B cell (primary cell): ENCODE data around the gene MYB. TPM values are rescaled to one million over a fixed set of nuclear protein-coding genes. Genes with fewer than 3 reads are reported as not detected.

ENCODE experiments used
- ATAC-seq: fragments of 200-7000 bp; cut with Tn5 transposase; one replicate; pipeline ENCODE4 v1.10.0; 2021; ENCODE audit warnings: low read depth, mild to moderate bottlenecking, moderate number of reproducible peaks, moderate library complexity
- CTCF ChIA-PET: fragments of 350-600 bp; sonication (Branson Sonifier 250); formaldehyde crosslinking; loops from one replicate; lab custom pipeline; 2021; ENCODE audit warnings: antibody characterized with exemption, inconsistent platforms; lab: Charles Lee
- POLR2A ChIA-PET: fragments of 350-600 bp; sonication (Branson Sonifier 250); formaldehyde crosslinking; loops from one replicate; lab custom pipeline; 2021; ENCODE audit warnings: antibody characterized with exemption; lab: Charles Lee
- DNase-seq: peaks from one replicate; pipeline ENCODE4 v3.0.0; 2013
- H2AFZ ChIP-seq: 2 replicates; pipeline ENCODE4 v1.6.1; 2012; ENCODE audit warnings: mild to moderate bottlenecking, low read depth, low read length; ENCODE audit not compliant: insufficient read depth, poor library complexity, severe bottlenecking
- H3K27ac ChIP-seq, 2 donors: 1 replicate in 1 of 2; 2 replicates in 1 of 2; pipeline ENCODE4 v1.5.1; 2012 to 2013; ENCODE audit warnings: low read length in 2 of 2, mild to moderate bottlenecking in 2 of 2, moderate library complexity in 1 of 2
- H3K27me3 ChIP-seq, 4 experiments: fragments of 200-600 bp in 1 of 4; sonication (generic) in 1 of 4; replicated peaks in 1 of 4; 1 replicate in 2 of 4; 2 replicates in 2 of 4; pipeline versions ENCODE4 v1.6.1 to v1.7.0; 2013 to 2016; ENCODE audit warnings: low read length in 3 of 4, mild to moderate bottlenecking in 2 of 4, mixed read lengths in 1 of 4, moderate library complexity in 1 of 4; ENCODE audit not compliant: insufficient read depth in 4 of 4, control insufficient read depth in 3 of 4; ENCODE audit errors: control extremely low read depth in 1 of 4
- H3K36me3 ChIP-seq, 2 experiments: replicated peaks in 1 of 2; 1 replicate in 1 of 2; 2 replicates in 1 of 2; pipeline versions ENCODE4 v1.6.1 to v1.7.1; 2013; ENCODE audit warnings: low read length in 1 of 2; ENCODE audit not compliant: insufficient read depth in 2 of 2, control insufficient read depth in 1 of 2; ENCODE audit errors: control extremely low read depth in 1 of 2, extremely low read depth in 1 of 2
- H3K4me1 ChIP-seq, 2 donors: fragments of 200-600 bp in 1 of 2; sonication (generic) in 1 of 2; 1 replicate in 1 of 2; 2 replicates in 1 of 2; pipeline versions ENCODE4 v1.5.1 to v1.6.1; 2013 to 2017; ENCODE audit warnings: low read length in 2 of 2; ENCODE audit not compliant: control insufficient read depth in 2 of 2, insufficient read depth in 2 of 2
- H3K4me2 ChIP-seq: replicated peaks from 2 replicates; pipeline ENCODE3; 2012; ENCODE audit warnings: mild to moderate bottlenecking, low read depth, low read length; ENCODE audit not compliant: poor library complexity, severe bottlenecking
- H3K4me3 ChIP-seq, 5 experiments: fragments of 200-600 bp in 1 of 5; sonication (generic) in 1 of 5; 1 replicate in 3 of 5; 2 replicates in 2 of 5; pipeline versions ENCODE4 v1.5.1 to v1.7.0; 2011 to 2016; ENCODE audit warnings: low read length in 4 of 5, mild to moderate bottlenecking in 4 of 5, low read depth in 2 of 5, control low read depth in 1 of 5, moderate library complexity in 1 of 5; ENCODE audit not compliant: insufficient read depth in 1 of 5; ENCODE audit errors: control extremely low read depth in 1 of 5, extremely low read depth in 1 of 5
- H3K79me2 ChIP-seq: fragments of 200-600 bp; sonication (generic); one replicate; pipeline ENCODE4 v1.6.0; 2016; ENCODE audit warnings: low read length; ENCODE audit not compliant: control insufficient read depth, insufficient read depth
- H3K9ac ChIP-seq: fragments of 200-600 bp; sonication (generic); 2 replicates; pipeline ENCODE4 v1.6.1; 2017; ENCODE audit warnings: mild to moderate bottlenecking, low read length, moderate library complexity
- H3K9me3 ChIP-seq, 3 donors: one replicate each; pipeline versions ENCODE4 v1.6.1 to v1.7.1; 2013; ENCODE audit warnings: low read length in 2 of 3; ENCODE audit not compliant: control insufficient read depth in 2 of 3, insufficient read depth in 1 of 3; ENCODE audit errors: control extremely low read depth in 1 of 3
- H4K20me1 ChIP-seq: 2 replicates; pipeline ENCODE4 v1.6.0; 2012; ENCODE audit warnings: mild to moderate bottlenecking, low read length; ENCODE audit not compliant: insufficient read depth, control insufficient read depth, poor library complexity, severe bottlenecking
- H3K27ac Mint-ChIP-seq: one replicate; pipeline ENCODE4 v1.8.0; 2021; ENCODE audit warnings: mixed read lengths
- H3K27me3 Mint-ChIP-seq: one replicate; pipeline ENCODE4 v1.8.0; 2021; ENCODE audit warnings: mixed read lengths
- H3K4me1 Mint-ChIP-seq: one replicate; pipeline ENCODE4 v1.8.0; 2021; ENCODE audit warnings: mixed read lengths
- H3K4me3 Mint-ChIP-seq: one replicate; pipeline ENCODE4 v1.8.0; 2021; ENCODE audit warnings: mixed read lengths
- H3K9me3 Mint-ChIP-seq: one replicate; pipeline ENCODE4 v1.8.0; 2022; ENCODE audit warnings: mixed read lengths; ENCODE audit not compliant: insufficient read depth
- EZH2 ChIP-seq: IDR thresholded peaks from 2 replicates; pipeline ENCODE4 v1.6.1; 2012; ENCODE audit warnings: borderline replicate concordance, low read depth, mild to moderate bottlenecking, moderate library complexity, low read length; ENCODE audit not compliant: insufficient read depth, poor library complexity, severe bottlenecking
- WGBS: methylation state at CpG from one replicate; pipeline ENCODE4 v1.1.5; 2013; ENCODE audit warnings: missing lambda C conversion rate; ENCODE audit not compliant: insufficient coverage; 5-methylcytosine and 5-hydroxymethylcytosine counted together
- intact Hi-C: fragments of 100-400 bp; cut with micrococcal nuclease; formaldehyde crosslinking; loops from one replicate; pipeline ENCODE4 v1.10.0; 2022
- polyA plus RNA-seq: library from polyadenylated mRNA; depleted of rRNA; stranded (reverse); fragments of >200 nt; gene quantifications from 2 replicates; pipeline ENCODE4 v1.2.3, GENCODE V29; 2012
- total RNA-seq, 2 donors: library from RNA; stranded (reverse); fragments of 120-200 nt in 1 of 2; gene quantifications; 1 replicate in 1 of 2; 2 replicates in 1 of 2; pipeline versions ENCODE4 v1.2.3 to v1.2.4, GENCODE V29; 2013 to 2022
- TF ChIP-seq, protein P1 (sequence below): fragments of 200-600 bp; IDR thresholded peaks from one replicate; pipeline ENCODE4 v1.8.0; 2022; ENCODE audit warnings: antibody characterized with exemption, mild to moderate bottlenecking

Gene MYB
- total and polyA plus RNA-seq, 2 donors (not counting 1 experiment from before 2014, with no cell fraction given) = 0.46 to 1.4 TPM

DNA sequence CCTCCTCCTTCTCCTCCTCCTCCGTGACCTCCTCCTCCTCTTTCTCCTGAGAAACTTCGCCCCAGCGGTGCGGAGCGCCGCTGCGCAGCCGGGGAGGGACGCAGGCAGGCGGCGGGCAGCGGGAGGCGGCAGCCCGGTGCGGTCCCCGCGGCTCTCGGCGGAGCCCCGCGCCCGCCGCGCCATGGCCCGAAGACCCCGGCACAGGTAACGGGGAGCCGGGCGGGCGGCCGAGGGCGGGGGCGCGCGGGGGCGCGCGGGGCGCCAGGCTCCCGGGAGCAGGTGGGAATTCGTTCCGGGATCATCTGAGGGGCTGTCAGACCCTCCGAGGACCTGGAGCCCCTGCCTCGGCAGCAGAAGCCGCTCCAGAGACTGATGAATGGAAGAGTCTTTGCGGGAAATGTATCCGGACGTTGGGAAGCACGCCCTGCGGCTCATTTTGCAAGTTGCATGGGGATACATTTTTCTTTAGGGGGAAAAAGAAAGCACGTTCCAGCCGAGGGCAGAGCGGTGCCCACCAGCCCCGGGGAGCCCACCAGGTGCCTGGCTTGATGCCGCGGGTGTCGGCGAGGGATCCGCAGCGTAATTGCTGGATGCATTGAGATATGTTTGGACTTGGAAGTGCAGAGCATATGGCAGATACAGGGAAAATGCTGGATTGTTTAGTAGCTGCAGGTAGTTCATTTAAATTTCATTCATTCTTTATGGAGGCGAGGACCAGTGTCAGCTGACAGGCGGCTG lies 394 bp downstream of the MYB start:
- Histone ChIP-seq H3K4me3 (peak overlapping the region; percentile 47 to 85 (median 73)), H2AFZ (peak overlapping the region; percentile 76), H4K20me1 (no peaks in the 10 kb centered on the region), H3K9me3 (no peaks in the 10 kb centered on the region), H3K4me1 (peaks cover 16 to 32% of the 10 kb centered on the region in 2 donors), H3K9ac (peak overlapping the region; percentile 69), H3K36me3 (no peaks in the 10 kb centered on the region), H3K27me3 (peaks cover 0 to 17% (median 1%) of the 10 kb centered on the region in 4 experiments), H3K27ac (no peak overlapping the region), H3K79me2 (peaks cover 4% of the 10 kb centered on the region), H3K4me2 (peak overlapping the region; percentile 96)
- ChIA-PET CTCF (interaction anchor here (0.6 to 1.7 kb wide), 6 partner anchors 9 to 356 kb away, joined by 3 to 4 read pairs (median 4); no protein-coding TSS in a partner anchor), POLR2A (interaction anchor here (1.6 kb wide), 1 partner anchor 127 kb away, joined by 4 read pairs; the partner anchor contains the start of gene HBS1L)
- peak; percentile 45 for DNase-seq
- peak overlapping the region; percentile 86 for H3K4me3 Mint-ChIP-seq
- peak overlapping the region; percentile 54 for H3K27ac Mint-ChIP-seq
- no peaks in the 10 kb centered on the region for H3K9me3 Mint-ChIP-seq
- peaks cover 6% of the 10 kb centered on the region for H3K27me3 Mint-ChIP-seq
- no peak for TF ChIP-seq EZH2
- TF ChIP-seq, protein P1, sequence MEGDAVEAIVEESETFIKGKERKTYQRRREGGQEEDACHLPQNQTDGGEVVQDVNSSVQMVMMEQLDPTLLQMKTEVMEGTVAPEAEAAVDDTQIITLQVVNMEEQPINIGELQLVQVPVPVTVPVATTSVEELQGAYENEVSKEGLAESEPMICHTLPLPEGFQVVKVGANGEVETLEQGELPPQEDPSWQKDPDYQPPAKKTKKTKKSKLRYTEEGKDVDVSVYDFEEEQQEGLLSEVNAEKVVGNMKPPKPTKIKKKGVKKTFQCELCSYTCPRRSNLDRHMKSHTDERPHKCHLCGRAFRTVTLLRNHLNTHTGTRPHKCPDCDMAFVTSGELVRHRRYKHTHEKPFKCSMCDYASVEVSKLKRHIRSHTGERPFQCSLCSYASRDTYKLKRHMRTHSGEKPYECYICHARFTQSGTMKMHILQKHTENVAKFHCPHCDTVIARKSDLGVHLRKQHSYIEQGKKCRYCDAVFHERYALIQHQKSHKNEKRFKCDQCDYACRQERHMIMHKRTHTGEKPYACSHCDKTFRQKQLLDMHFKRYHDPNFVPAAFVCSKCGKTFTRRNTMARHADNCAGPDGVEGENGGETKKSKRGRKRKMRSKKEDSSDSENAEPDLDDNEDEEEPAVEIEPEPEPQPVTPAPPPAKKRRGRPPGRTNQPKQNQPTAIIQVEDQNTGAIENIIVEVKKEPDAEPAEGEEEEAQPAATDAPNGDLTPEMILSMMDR = no peak
- H3K4me1 Mint-ChIP-seq = peaks cover 24% of the 10 kb centered on the region
- intact Hi-C loops = loop anchor here (2.0 to 10.0 kb wide), 8 partner anchors 19 to 1229 kb away; partner anchors contain the start of genes AHI1, BCLAF1, HBS1L and TBPL1
- WGBS = 2% methylated on average over 62 of the region's 62 CpGs
- ATAC-seq = peak; percentile 11
